ENCODE measurements around the gene ZNF484.
"Not testable (repeated sequence)": the region's sequence is repeated elsewhere in the genome, so short reads cannot be mapped to it uniquely, and the experiment has no call there.

The ZNF484 gene

GRCh38 chr9:92860867-92861266, 17.0 kb downstream of the ZNF484 start:
- no peak for DNase-seq (ENCODE audit: low read depth in 2 of 2)

DNA sequence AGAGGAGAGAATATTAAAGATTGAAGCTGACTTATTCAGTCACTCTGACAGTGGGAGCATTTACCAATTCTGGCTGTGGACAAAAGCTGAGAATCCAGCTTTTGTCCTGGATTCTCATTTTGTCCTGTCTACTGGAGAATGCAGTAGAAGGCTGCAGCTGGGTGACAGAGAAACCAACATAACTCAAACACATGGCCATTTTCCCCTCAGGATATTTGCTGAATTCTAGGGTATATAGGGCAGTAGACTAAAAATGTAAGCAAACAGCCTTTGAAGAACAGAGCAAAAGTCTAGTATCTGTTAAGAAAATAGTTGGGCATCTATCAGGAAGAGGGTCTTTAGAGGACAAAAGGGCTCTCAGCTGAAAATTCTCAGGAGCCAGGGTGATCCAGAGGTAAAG, 20.6 kb downstream of the ZNF484 start:
- DNase-seq (ENCODE audit: low read depth in 2 of 2) = no peak

- DNase-seq (ENCODE audit: low read depth in 2 of 2) = no peak
Observed at GRCh38 chr9:92853716-92854115, 24.1 kb downstream of the ZNF484 start.

DNA sequence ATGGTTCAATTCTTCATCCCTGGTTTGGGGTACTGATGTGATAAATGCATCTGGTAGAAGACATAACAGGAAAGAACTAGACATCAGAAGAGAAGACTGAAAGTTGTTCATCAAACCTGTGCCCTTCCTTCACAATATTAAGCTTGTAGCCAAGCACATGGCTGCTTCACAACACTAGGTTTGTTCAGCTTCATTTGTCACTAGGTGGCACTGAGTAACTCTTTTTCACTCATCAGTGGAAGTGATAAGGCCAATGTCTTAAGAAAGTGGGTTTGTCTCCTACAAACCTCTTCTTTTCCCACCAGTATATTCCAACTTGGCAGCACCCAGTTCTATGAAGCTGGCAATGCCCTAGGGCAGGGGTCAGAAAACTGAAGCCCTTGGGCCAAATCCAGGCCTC, 26.9 kb downstream of the ZNF484 start:
- no peak for DNase-seq (ENCODE audit: low read depth in 2 of 2)

DNA sequence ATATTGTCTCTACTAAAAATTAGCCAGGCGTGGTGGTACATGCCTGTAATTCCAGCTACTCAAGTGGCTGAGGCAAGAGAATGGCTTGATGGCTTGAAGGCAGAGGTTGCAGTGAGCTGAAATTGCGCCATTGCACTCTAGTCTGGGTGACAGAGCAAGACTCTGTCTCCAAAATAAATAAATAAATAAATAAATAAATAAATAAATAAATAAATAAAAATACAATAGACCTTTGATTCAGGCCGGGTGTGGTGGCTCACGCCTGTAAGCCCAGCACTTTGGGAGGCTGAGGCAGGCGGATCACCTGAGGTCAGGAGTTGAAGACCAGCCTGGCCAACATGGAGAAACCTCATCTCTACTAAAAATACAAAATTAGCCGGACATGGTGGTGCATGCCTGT, 29.1 kb downstream of the ZNF484 start:
- DNase-seq (ENCODE audit: low read depth in 2 of 2) = not testable (repeated sequence)

DNA sequence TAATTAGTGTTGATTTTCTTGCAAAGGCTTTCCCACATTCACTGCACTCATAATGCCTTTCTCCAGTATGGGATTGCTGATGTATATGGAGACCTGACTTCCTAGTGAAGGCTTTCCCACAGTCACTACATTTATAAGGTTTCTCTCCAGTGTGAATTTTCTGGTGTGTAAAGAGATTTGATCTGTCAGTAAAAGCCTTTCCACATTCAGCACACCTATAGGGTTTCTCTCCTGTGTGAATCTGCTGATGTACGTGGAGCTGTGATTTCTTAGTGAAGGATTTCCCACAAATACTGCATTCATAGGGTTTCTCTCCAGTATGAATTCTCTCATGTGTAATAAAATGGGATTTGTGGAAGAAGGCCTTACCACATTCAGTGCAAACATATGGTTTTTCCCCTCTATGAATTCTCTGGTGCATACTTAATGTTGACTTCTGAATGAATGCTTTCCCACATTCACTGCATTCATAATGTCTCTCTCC, 31.1 kb downstream of the ZNF484 start:
- DNase-seq (ENCODE audit: low read depth in 2 of 2) = no peak

- not testable (repeated sequence) for DNase-seq (ENCODE audit: low read depth in 2 of 2)
Observed at GRCh38 chr9:92838411-92838810, 39.4 kb downstream of the ZNF484 start.

DNA sequence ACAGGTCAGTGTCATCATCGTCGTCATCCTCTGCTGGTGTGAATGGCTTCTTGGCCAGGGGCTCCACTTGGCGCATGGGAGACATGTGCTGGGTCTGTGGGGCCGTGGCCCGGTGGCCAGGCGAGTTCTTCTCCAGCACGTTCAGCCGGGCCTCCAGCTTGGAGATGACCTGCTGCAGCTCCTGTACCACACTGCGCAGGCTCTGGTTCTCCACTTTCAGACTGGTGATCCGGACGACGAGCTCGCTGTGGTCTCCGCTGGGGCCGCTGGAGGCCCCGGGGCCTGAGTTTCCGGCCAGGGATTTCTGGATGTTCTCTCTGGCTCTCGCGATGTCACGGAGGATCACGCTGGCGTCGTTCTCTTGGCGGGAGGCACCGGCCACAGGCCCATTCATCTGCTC, 40.6 kb downstream of the ZNF484 start:
- DNase-seq (ENCODE audit: low read depth in 2 of 2) = no peak

DNA sequence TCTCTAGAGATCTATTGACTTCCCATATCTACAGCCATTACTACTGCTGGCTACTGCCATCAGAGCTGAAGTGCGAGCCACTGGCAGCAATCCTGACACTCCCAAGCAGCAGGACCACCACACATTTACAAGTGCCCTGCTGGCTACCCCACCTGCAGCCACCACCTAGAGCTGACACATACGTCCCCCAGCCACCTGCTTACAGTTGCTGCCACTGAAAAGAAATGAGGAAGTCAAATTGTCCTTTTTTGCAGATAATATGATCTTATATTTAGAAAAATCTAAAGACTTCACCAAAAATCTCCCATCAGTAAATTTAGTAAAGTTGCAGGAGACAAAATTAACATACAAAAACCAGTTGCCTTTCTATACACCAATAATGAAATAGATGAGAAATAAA, 48.4 kb downstream of the ZNF484 start:
- DNase-seq (ENCODE audit: low read depth in 2 of 2) = no peak

- not testable (repeated sequence) for DNase-seq (ENCODE audit: low read depth in 2 of 2)
Observed at GRCh38 chr9:92825065-92825464, 52.8 kb downstream of the ZNF484 start.

DNA sequence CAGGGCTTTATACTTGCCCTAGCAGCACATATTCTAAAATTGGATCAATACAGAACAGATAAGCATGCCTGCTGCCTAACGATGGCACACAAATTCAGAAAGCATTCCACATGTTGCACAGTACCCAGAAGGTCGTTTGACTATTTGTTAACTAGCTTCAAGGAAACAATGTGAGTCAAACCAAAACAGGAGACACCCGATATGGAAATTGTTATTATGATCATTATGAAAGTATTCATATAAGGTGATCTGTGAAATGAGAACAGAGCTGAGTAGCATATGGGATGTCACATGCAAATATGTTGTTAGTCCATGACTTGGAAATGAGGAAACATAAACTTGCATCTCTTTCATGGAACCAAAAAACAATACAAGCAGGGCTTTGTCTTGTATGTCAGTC, 56.9 kb downstream of the ZNF484 start:
- DNase-seq (ENCODE audit: low read depth in 2 of 2) = no peak

GRCh38 chr9:92819898-92820297, 57.9 kb downstream of the ZNF484 start:
- not testable (repeated sequence) for DNase-seq (ENCODE audit: low read depth in 2 of 2)

DNA sequence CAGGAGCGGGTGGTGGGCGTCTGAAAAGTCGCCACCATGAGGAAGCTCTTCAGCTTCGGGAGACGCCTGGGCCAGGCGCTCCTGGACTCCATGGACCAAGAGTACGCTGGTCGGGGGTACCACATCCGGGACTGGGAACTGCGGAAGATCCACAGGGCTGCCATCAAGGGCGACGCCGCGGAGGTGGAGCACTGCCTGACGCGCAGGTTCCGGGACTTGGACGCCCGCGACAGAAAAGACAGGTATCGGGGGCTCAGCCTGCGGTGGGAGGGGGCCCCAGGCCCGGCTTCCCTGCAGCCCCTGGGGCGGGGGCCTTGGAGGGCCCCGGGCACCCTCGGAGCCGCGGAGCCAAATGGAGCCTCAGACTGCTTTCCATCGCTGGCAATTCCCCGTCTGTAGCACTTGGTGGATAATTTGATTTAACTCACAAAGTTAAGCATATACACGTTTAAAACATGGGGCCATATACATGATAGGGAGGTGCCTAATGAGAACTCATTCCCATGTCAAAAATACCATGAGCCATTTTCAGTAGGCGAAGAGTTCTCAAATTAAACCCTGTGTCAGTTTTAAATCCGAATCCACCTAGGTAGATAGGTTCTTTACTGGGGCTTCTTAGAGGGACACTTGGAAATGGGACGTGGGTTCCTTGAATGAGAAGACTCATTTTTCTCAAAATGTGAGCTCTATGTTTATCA, 68.1 kb downstream of the ZNF484 start:
- not testable (repeated sequence) for DNase-seq (ENCODE audit: low read depth in 2 of 2)

- peak in 1 of 2 donors; percentile 40 for DNase-seq (ENCODE audit: low read depth in 2 of 2)
Observed at GRCh38 chr9:92808726-92809451, 68.9 kb downstream of the ZNF484 start.

DNA sequence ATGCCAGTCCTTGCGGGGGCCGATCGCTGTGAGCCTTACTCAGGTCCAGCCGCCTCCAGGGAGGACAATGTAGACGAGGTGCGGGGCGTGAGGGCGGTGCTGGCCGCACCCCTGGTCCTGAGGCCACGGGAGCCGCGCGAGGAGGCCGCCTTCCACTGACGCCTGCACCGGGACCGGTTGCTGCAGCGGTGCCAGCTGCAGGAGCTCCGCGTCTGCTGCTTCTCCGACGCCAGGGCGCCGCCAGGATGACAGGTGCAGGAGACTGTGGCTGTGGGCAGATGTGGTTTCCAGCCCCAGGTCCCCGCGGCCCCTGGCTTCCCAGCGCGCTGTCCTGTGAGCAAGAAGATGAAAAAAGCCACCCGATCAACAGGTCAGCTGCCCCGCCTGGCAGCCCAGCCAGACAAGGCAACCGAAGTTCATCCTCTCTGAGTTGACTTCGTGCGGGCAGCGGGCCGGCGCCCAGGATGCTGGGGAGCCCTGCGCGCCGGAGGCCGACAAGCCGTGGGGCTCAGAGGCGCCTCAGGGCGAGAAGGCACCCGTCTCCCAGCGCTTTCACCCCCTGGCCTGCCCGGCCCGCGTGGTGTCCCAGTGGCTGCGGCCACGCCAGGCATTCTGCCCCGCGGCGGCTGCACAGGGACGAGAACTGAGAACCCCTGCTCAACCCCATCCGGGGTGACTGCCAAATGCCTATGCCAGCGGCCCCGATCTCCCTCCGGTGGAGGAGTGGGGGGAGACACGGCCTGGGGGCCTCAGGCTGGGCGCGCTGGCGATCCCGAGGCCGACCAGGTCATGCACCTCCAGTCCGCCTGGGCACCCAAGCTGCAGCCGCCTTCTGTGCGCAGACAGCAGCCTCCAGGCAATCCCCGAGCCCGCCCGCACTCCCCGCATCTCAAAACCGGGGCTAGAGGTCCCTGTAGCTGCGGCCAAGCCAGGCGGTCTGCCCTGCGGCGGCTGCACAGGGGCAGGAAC, 69.8 kb downstream of the ZNF484 start:
- no peak for DNase-seq (ENCODE audit: low read depth in 2 of 2)

- no peak for DNase-seq (ENCODE audit: low read depth in 2 of 2)
Observed at GRCh38 chr9:92807031-92807756, 70.6 kb downstream of the ZNF484 start.

DNA sequence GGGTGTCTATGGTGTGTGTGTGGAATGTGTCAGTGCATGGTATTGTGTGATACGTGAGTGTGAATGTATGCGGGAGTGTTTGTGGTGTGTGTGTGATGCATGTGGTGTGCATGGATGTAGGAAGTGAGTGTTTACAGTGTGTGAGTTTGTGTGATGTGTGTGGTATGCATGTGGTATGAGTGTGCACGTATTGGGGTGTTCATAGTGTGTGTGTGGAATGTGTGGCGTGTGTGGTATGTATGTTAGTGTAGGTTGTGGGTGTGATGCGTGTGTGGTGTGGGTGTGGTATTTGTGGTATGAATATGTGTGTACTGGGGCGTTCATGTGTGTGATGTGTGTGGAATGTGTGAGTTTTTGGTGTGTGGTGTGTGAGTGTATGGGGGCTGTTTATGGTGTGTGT, 73.1 kb downstream of the ZNF484 start:
- DNase-seq (ENCODE audit: low read depth in 2 of 2) = no peak

DNA sequence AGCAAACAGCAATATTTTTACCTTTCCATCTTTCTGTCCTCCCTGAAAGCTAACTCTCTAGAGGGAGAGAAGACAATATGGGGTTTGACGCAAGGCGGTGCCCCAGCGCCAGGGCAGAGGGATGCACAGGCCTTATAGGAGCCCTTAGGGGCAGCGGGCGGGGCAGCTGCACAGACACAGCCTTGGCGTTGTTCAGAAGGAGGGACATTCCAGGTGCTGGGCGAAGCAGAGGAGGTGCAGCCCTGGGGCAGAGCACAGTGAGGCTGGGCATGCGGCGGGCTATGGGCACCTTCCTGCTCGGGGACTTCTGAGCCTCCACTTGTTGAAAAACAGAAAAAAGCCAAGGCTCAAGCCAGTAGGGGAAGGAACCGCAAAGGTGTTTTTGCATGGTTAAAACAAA, 79.5 kb downstream of the ZNF484 start:
- DNase-seq (ENCODE audit: low read depth in 2 of 2) = no peak

DNA sequence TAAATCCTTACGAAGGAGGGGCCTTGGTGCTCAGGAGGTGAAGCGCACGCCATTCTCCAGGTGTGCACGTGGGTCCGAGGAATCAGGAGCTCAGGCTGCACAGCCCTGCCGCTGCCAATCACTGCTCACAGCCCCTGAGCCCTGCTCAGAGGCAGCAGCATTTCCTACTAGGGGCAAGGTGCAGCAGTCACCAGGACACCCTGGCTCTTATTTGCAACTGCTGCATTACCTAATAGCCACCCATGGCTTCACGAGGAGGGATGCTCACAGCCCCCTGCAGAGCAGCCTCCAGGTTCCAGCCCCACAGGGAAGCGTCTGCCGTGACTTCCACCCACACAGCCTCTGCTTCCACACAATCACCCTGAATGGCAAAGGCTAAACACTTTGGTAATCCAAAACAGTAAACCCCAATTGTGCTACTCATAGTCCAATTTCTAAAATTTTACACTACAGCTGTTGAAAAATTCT, 81.5 kb downstream of the ZNF484 start:
- not testable (repeated sequence) for DNase-seq (ENCODE audit: low read depth in 2 of 2)

- no peak for DNase-seq (ENCODE audit: low read depth in 2 of 2)
Observed at GRCh38 chr9:92795598-92796336, 82.1 kb downstream of the ZNF484 start.

Data from stimulated activated CD4-positive, alpha-beta T cell treated with anti-CD3 and anti-CD28 coated beads, Interleukin-15, amount 100 ng/mL, for 48 hours (primary cell).